HG02852 (cell line): ENCODE data around the gene GYPC.
A peak's percentile ranks its signal among the peaks of the same experiment; 100 is the strongest.
"Not testable (repeated sequence)": the region's sequence is repeated elsewhere in the genome, so short reads cannot be mapped to it uniquely, and the experiment has no call there.

ENCODE experiments used
- ATAC-seq: cut with Tn5 transposase; IDR thresholded peaks from one replicate; pipeline ENCODE4 v1.9.1; 2021; ENCODE audit warnings: mild to moderate bottlenecking, moderate library complexity; ENCODE audit not compliant: unreplicated experiment

The GYPC gene

GRCh38 chr2:126655500-126656430 is at the start of gene GYPC:
Gene GYPC (plus strand): TSS chr2:126656158. CDS start chr2:126656264, 106 bp downstream.
- peak; percentile 36 for ATAC-seq

GRCh38 chr2:126614524-126615227 is 41.3 kb upstream of the GYPC start:
- ATAC-seq: no peak

GRCh38 chr2:126616606-126617069 is 39.3 kb upstream of the GYPC start:
- peak; percentile 66 for ATAC-seq

GRCh38 chr2:126620302-126620701 is 35.7 kb upstream of the GYPC start:
- ATAC-seq: no peak

GRCh38 chr2:126623000-126623399 is 33.0 kb upstream of the GYPC start:
- no peak for ATAC-seq

GRCh38 chr2:126627643-126628042 is 28.3 kb upstream of the GYPC start:
- no peak for ATAC-seq

GRCh38 chr2:126634273-126634861 is 21.6 kb upstream of the GYPC start:
- ATAC-seq: peak; percentile 51

- no peak for ATAC-seq
These were observed 20.7 kb upstream of the GYPC start for GRCh38 chr2:126635281-126635680.

- no peak for ATAC-seq
These were observed 20.2 kb upstream of the GYPC start for GRCh38 chr2:126635736-126636135.

- no peak for ATAC-seq
These were observed 18.6 kb upstream of the GYPC start for GRCh38 chr2:126637386-126637785.

GRCh38 chr2:126638746-126639145 is 17.2 kb upstream of the GYPC start:
- ATAC-seq: no peak

GRCh38 chr2:126639276-126639675 is 16.7 kb upstream of the GYPC start:
- no peak for ATAC-seq

GRCh38 chr2:126641294-126641693 is 14.7 kb upstream of the GYPC start:
- not testable (repeated sequence) for ATAC-seq

- ATAC-seq: no peak
These were observed 13.9 kb upstream of the GYPC start for GRCh38 chr2:126642031-126642430.

- no peak for ATAC-seq
These were observed 12.5 kb upstream of the GYPC start for GRCh38 chr2:126643431-126643830.

- ATAC-seq: no peak
These were observed 12.0 kb upstream of the GYPC start for GRCh38 chr2:126643972-126644371.

GRCh38 chr2:126644630-126645191 is 11.2 kb upstream of the GYPC start:
- peak; percentile 94 for ATAC-seq

- ATAC-seq: peak; percentile 77
These were observed 10.7 kb upstream of the GYPC start for GRCh38 chr2:126645211-126645618.

GRCh38 chr2:126646026-126646425 is 9.9 kb upstream of the GYPC start:
- ATAC-seq: no peak

- ATAC-seq: not testable (repeated sequence)
These were observed 8.1 kb upstream of the GYPC start for GRCh38 chr2:126647714-126648344.
